Epithelial cell of esophagus (primary cell): ENCODE data around the gene KDF1.

Experiments
- DNase-seq: peaks from one replicate; pipeline ENCODE4 v3.0.0; 2010; ENCODE audit warnings: low read depth
- H3K4me3 ChIP-seq: 2 replicates; pipeline ENCODE4 v1.5.1; 2011; ENCODE audit warnings: mild to moderate bottlenecking, low read length, control low read depth
- CTCF ChIP-seq: IDR thresholded peaks from 2 replicates; pipeline ENCODE4 v1.5.1; 2011; ENCODE audit warnings: low read depth, mild to moderate bottlenecking, low read length, control low read depth, inconsistent platforms; ENCODE audit not compliant: insufficient read depth; ENCODE audit errors: missing control alignments

The KDF1 gene

GRCh38 chr1:27005166-27005530 is 44.9 kb upstream of the KDF1 start:
- no peak overlapping the region for H3K4me3 ChIP-seq
- DNase-seq: no peak
- TF ChIP-seq CTCF: no peak

GRCh38 chr1:27004471-27005165 is 44.4 kb upstream of the KDF1 start:
- DNase-seq: no peak
- no peak overlapping the region for H3K4me3 ChIP-seq
- TF ChIP-seq CTCF: no peak

GRCh38 chr1:27003745-27004470 is 43.6 kb upstream of the KDF1 start:
- no peak for TF ChIP-seq CTCF
- DNase-seq: no peak

GRCh38 chr1:27001570-27002360 is 41.5 kb upstream of the KDF1 start:
- H3K4me3 ChIP-seq: no peak overlapping the region
- peak; percentile 65 for DNase-seq
- TF ChIP-seq CTCF: peak; percentile 13

More at GRCh38 chr1:27003745-27004470, 43.6 kb upstream of the KDF1 start:
- H3K4me3 ChIP-seq: no peak overlapping the region

- no peak for TF ChIP-seq CTCF
- DNase-seq: peak; percentile 68
- H3K4me3 ChIP-seq: no peak overlapping the region
Observed at GRCh38 chr1:27000817-27001460, 40.7 kb upstream of the KDF1 start.

- DNase-seq: no peak
- H3K4me3 ChIP-seq: no peak overlapping the region
- no peak for TF ChIP-seq CTCF
Observed at GRCh38 chr1:27000090-27000816, 40.0 kb upstream of the KDF1 start.
